Neural cell (in vitro differentiated cells): ENCODE data around the gene PSMG3. TPM values are rescaled to one million over a fixed set of nuclear protein-coding genes. Genes with fewer than 3 reads are reported as not detected.

Experiments
- H2AFZ ChIP-seq: fragments of 200-600, 300-800 bp; sonication (generic), shearing (Covaris generic); 2 replicates; pipeline ENCODE4 v1.6.0; 2014; ENCODE audit warnings: low read depth, mild to moderate bottlenecking, antibody characterized with exemption, low read length, moderate library complexity
- H3F3A ChIP-seq: fragments of 200-600 bp; shearing (Covaris generic); 2 replicates; pipeline ENCODE4 v1.6.1; 2016; ENCODE audit warnings: mild to moderate bottlenecking, moderate library complexity, mixed read lengths, antibody characterized with exemption, low read length; ENCODE audit not compliant: insufficient read depth, poor library complexity, severe bottlenecking
- H3K27ac ChIP-seq: fragments of 200-600, 300-800 bp; sonication (generic), shearing (Covaris generic); 2 replicates; pipeline ENCODE4 v1.5.1; 2014; ENCODE audit warnings: mild to moderate bottlenecking, low read length, moderate library complexity
- H3K27me3 ChIP-seq: fragments of 300-800, 200-600 bp; sonication (generic), shearing (Covaris generic); 2 replicates; pipeline ENCODE4 v1.6.0; 2014; ENCODE audit warnings: mild to moderate bottlenecking, low read depth, low read length, moderate library complexity; ENCODE audit not compliant: insufficient read depth
- H3K36me3 ChIP-seq: fragments of 300-800, 200-600 bp; sonication (generic), shearing (Covaris generic); 2 replicates; pipeline ENCODE4 v1.5.1; 2014; ENCODE audit warnings: mild to moderate bottlenecking, antibody characterized with exemption, low read length, moderate library complexity; ENCODE audit not compliant: insufficient read depth
- H3K4me2 ChIP-seq: fragments of 300-800, 200-600 bp; sonication (generic), shearing (Covaris generic); 2 replicates; pipeline ENCODE4 v1.6.0; 2014; ENCODE audit warnings: mild to moderate bottlenecking, low read length
- H3K4me3 ChIP-seq: fragments of 300-800, 200-600 bp; sonication (generic), shearing (Covaris generic); 2 replicates; pipeline ENCODE4 v1.5.1; 2014; ENCODE audit warnings: mild to moderate bottlenecking, low read length, moderate library complexity
- H3K79me2 ChIP-seq: fragments of 200-600 bp; shearing (Covaris generic); replicated peaks from 2 replicates; pipeline ENCODE4 v1.6.0; 2014; ENCODE audit warnings: mild to moderate bottlenecking, low read length, moderate library complexity; ENCODE audit not compliant: insufficient read depth
- H3K9ac ChIP-seq: fragments of 300-800, 200-600 bp; sonication (generic), shearing (Covaris generic); 2 replicates; pipeline ENCODE4 v1.6.1; 2016; ENCODE audit warnings: mild to moderate bottlenecking, low read length, mixed read lengths
- H3K9me2 ChIP-seq: fragments of 200-600 bp; shearing (Covaris generic); 2 replicates; pipeline ENCODE4 v1.6.1; 2016; ENCODE audit warnings: mild to moderate bottlenecking, low read length, mixed read lengths; ENCODE audit not compliant: insufficient read depth
- H3K9me3 ChIP-seq: fragments of 200-600, 300-800 bp; sonication (generic), shearing (Covaris generic); 2 replicates; pipeline ENCODE4 v1.6.1; 2016; ENCODE audit warnings: mild to moderate bottlenecking, mixed run types, low read length, moderate library complexity, mixed read lengths
- H4K20me1 ChIP-seq: fragments of 200-600 bp; shearing (Covaris generic); 2 replicates; pipeline ENCODE4 v1.6.1; 2016; ENCODE audit warnings: mild to moderate bottlenecking, mixed run types; ENCODE audit not compliant: insufficient read depth
- CTCF ChIP-seq: fragments of 450-650 bp; IDR thresholded peaks from 2 replicates; pipeline ENCODE4 v1.5.1; 2014; ENCODE audit warnings: antibody characterized with exemption, mild to moderate bottlenecking, moderate library complexity; ENCODE audit not compliant: poor library complexity, severe bottlenecking
- EP300 ChIP-seq: fragments of 450-650 bp; conservative IDR thresholded peaks from 2 replicates; pipeline ENCODE4 v1.6.1; 2014; ENCODE audit warnings: antibody characterized with exemption, mild to moderate bottlenecking, moderate library complexity; ENCODE audit not compliant: poor library complexity, severe bottlenecking
- EZH2 ChIP-seq: fragments of 200-600, 300-800 bp; shearing (Covaris generic), sonication (generic); IDR thresholded peaks from 2 replicates; pipeline ENCODE4 v1.6.1; 2014; ENCODE audit warnings: antibody characterized with exemption, low read length, borderline replicate concordance, mild to moderate bottlenecking; ENCODE audit not compliant: insufficient read depth, poor library complexity, severe bottlenecking
- MXI1 ChIP-seq: fragments of 450-650 bp; conservative IDR thresholded peaks from 2 replicates; pipeline ENCODE4 v1.6.1; 2014; ENCODE audit warnings: antibody characterized with exemption, mild to moderate bottlenecking; ENCODE audit not compliant: poor library complexity, severe bottlenecking
- POLR2AphosphoS5 ChIP-seq: IDR thresholded peaks from 2 replicates; pipeline ENCODE4 v1.6.1; 2012
- RAD21 ChIP-seq: fragments of 450-650 bp; conservative IDR thresholded peaks from 2 replicates; pipeline ENCODE4 v1.6.1; 2014; ENCODE audit warnings: antibody characterized with exemption, mild to moderate bottlenecking, moderate library complexity
- REST ChIP-seq: IDR thresholded peaks from 2 replicates; pipeline ENCODE4 v1.6.1; 2012; ENCODE audit warnings: borderline replicate concordance
- SMC3 ChIP-seq: fragments of 450-650 bp; conservative IDR thresholded peaks from 2 replicates; pipeline ENCODE4 v1.6.1; 2014; ENCODE audit warnings: antibody characterized with exemption, mild to moderate bottlenecking, moderate library complexity; ENCODE audit not compliant: poor library complexity
- TAF1 ChIP-seq: IDR thresholded peaks from 2 replicates; pipeline ENCODE4 v1.6.1; 2012; ENCODE audit warnings: low read depth
- polyA plus RNA-seq: library from polyadenylated mRNA; depleted of rRNA; stranded (reverse); fragments of >200 nt; gene quantifications from 2 replicates; pipeline ENCODE4 v1.2.3, GENCODE V29; 2014

The PSMG3 gene
- polyA plus RNA-seq, 1 donor from 2014 or later = 50.6 TPM

- no peaks in the 10 kb centered on the region for H4K20me1 ChIP-seq
- no peaks in the 10 kb centered on the region for H3K36me3 ChIP-seq
- H3K9me3 ChIP-seq = no peaks in the 10 kb centered on the region
- no peaks in the 10 kb centered on the region for H3K9me2 ChIP-seq
- H3K27ac ChIP-seq = no peak overlapping the region
- H3K9ac ChIP-seq = no peak overlapping the region
- no peaks in the 10 kb centered on the region for H3K79me2 ChIP-seq
- no peaks in the 10 kb centered on the region for H3K27me3 ChIP-seq
- H3K4me2 ChIP-seq = no peak overlapping the region
- H2AFZ ChIP-seq = no peak overlapping the region
- TF ChIP-seq EP300 (no peak), RAD21 (no peak), EZH2 (no peak), REST (no peak), SMC3 (no peak), CTCF (no peak), TAF1 (no peak), MXI1 (no peak), POLR2AphosphoS5 (no peak)
- no peak overlapping the region for H3K4me3 ChIP-seq
- no peaks in the 10 kb centered on the region for H3F3A ChIP-seq
These were observed 21.9 kb downstream of the PSMG3 start for GRCh38 chr7:1547777-1548437.

GRCh38 chr7:1546909-1547776, 22.7 kb downstream of the PSMG3 start:
- Histone ChIP-seq H3K79me2 (no peaks in the 10 kb centered on the region), H3F3A (no peaks in the 10 kb centered on the region), H4K20me1 (no peaks in the 10 kb centered on the region), H3K9ac (no peak overlapping the region), H3K27me3 (no peaks in the 10 kb centered on the region), H3K36me3 (no peaks in the 10 kb centered on the region), H3K4me3 (no peak overlapping the region), H3K4me2 (no peak overlapping the region), H2AFZ (no peak overlapping the region), H3K9me3 (no peaks in the 10 kb centered on the region), H3K27ac (no peak overlapping the region), H3K9me2 (no peaks in the 10 kb centered on the region)
- no peak for TF ChIP-seq EZH2
- no peak for TF ChIP-seq MXI1
- TF ChIP-seq TAF1 = no peak
- no peak for TF ChIP-seq RAD21
- no peak for TF ChIP-seq EP300
- TF ChIP-seq SMC3 = no peak
- TF ChIP-seq REST = no peak
- TF ChIP-seq CTCF = no peak
- no peak for TF ChIP-seq POLR2AphosphoS5
